MG63 (cell line): ENCODE results near the gene KCNQ2. TPM values are rescaled to one million over a fixed set of nuclear protein-coding genes. Genes with fewer than 3 reads are reported as not detected.

Experiments
- DNase-seq: peaks from one replicate; pipeline ENCODE4 v3.0.0-alpha.2; 2020
- H3K27me3 ChIP-seq: fragments of 250-450 bp; sonication (Bioruptor Pico); 2 replicates; pipeline ENCODE4 v1.5.1; 2020; ENCODE audit warnings: mild to moderate bottlenecking, moderate library complexity
- H3K36me3 ChIP-seq: fragments of 250-450 bp; sonication (Bioruptor Pico); 2 replicates; pipeline ENCODE4 v1.5.1; 2020; ENCODE audit warnings: mild to moderate bottlenecking, moderate library complexity
- H3K4me3 ChIP-seq: fragments of 250-450 bp; sonication (Bioruptor Pico); 2 replicates; pipeline ENCODE4 v1.5.1; 2020; ENCODE audit warnings: mild to moderate bottlenecking, moderate library complexity
- H3K9me3 ChIP-seq: fragments of 250-450 bp; sonication (Bioruptor Pico); 2 replicates; pipeline ENCODE4 v1.5.1; 2020; ENCODE audit warnings: mild to moderate bottlenecking, moderate library complexity
- total RNA-seq: library from RNA; depleted of rRNA; stranded (reverse); fragments of >200 nt; shearing (Covaris generic); gene quantifications from 2 replicates; pipeline ENCODE4 v1.2.3, GENCODE V29; 2014; ENCODE audit warnings: low replicate concordance

The KCNQ2 gene
- total RNA-seq, 1 experiment from 2014 or later = 0.92 TPM

DNA sequence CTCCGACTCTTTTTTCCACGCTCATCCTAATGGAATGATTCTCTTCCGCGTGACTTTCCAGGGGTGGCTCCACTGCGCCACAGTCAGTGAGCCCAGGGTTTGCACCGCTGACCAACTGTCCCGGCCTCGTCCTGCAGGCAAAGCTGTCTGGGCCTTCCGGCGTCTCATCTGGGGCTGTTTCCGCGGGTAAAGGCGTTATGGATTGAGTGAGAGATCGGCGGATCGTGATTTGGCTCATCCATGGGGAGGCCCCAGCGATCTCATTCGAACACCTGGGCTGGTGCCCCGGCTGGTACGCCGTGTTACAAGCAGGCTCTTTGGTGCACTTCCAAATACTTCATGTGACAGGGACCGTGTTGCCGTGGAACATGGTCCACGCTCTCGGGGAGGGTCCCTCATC, 47.8 kb downstream of the KCNQ2 start:
- no peak for DNase-seq
- H3K9me3 ChIP-seq = no peaks in the 10 kb centered on the region
- no peaks in the 10 kb centered on the region for H3K36me3 ChIP-seq
- no peak overlapping the region for H3K4me3 ChIP-seq
- peaks cover 54% of the 10 kb centered on the region for H3K27me3 ChIP-seq

DNA sequence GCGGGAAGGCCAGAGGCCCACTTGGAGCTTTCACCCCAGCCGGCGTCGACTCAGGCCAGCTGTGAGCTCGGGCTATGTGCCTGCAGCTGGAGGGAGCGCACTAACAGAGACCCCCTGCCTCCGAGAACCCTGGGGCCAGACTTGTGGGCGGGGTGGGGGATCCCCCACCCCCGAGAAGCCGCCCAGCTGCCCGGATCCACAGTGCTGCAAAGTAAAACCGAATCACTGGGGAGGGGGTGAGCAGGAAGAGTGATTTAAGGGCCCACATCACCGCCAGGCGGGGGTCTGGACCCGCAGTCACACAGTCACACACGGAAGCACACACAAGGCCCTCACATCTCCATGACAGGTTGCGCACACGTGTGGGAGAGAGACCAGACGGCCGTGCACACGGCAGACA, 48.7 kb downstream of the KCNQ2 start:
- no peak for DNase-seq
- no peaks in the 10 kb centered on the region for H3K36me3 ChIP-seq
- no peak overlapping the region for H3K4me3 ChIP-seq
- H3K9me3 ChIP-seq = no peaks in the 10 kb centered on the region
- H3K27me3 ChIP-seq = peaks cover 62% of the 10 kb centered on the region

DNA sequence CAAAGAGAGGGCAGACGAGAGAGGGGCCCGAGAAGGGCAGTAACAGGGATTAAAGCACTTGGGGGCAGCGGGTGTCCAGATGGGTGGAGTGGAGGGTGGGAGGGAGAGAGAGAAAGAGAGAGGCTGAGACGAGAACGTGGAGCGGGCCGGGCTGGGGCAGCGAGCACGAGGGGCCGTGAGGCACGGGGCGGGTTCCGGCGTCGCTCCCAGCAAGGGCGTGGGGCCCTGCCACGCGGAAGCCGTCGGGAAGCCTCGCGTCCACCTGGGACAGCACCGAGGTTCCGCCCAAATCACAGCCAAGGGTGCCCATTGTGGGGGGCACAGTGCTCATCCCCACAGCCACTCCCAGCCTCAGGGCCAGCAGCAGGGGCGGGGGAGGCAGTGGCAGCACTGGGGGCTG, 49.8 kb downstream of the KCNQ2 start:
- Histone ChIP-seq H3K27me3 (peaks cover 73% of the 10 kb centered on the region), H3K4me3 (no peak overlapping the region), H3K9me3 (no peaks in the 10 kb centered on the region), H3K36me3 (no peaks in the 10 kb centered on the region)
- DNase-seq = no peak

DNA sequence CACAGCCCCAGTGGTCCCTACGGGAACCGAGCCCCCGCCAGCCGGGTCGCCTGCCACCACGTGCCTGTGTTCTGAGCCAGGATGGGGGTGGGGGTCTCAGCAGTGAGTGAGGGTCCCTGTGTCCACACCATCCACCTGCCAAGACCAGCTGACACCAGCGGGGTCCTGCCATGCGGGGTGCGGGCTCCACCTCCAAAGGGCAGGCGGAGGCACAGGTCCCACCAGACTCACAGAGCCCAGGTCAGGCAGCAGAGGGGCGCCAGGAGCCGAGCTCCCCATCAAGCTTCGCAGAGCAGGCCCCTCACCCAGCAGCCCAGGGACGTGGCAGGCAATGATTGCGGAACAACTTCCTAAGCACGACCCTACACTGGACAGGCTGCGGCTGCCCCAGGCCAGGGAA, 50.5 kb downstream of the KCNQ2 start:
- H3K9me3 ChIP-seq = no peaks in the 10 kb centered on the region
- no peak overlapping the region for H3K4me3 ChIP-seq
- DNase-seq = no peak
- H3K36me3 ChIP-seq = no peaks in the 10 kb centered on the region
- H3K27me3 ChIP-seq = peaks cover 81% of the 10 kb centered on the region

- Histone ChIP-seq H3K4me3 (no peak overlapping the region), H3K36me3 (no peaks in the 10 kb centered on the region), H3K9me3 (no peaks in the 10 kb centered on the region), H3K27me3 (peaks cover 88% of the 10 kb centered on the region)
- DNase-seq = no peak
These were observed 51.3 kb downstream of the KCNQ2 start for GRCh38 chr20:63421094-63421692.

GRCh38 chr20:63420359-63421093, 51.9 kb downstream of the KCNQ2 start:
- no peaks in the 10 kb centered on the region for H3K36me3 ChIP-seq
- DNase-seq = no peak
- peaks cover 94% of the 10 kb centered on the region for H3K27me3 ChIP-seq
- H3K4me3 ChIP-seq = no peak overlapping the region
- H3K9me3 ChIP-seq = no peaks in the 10 kb centered on the region

DNA sequence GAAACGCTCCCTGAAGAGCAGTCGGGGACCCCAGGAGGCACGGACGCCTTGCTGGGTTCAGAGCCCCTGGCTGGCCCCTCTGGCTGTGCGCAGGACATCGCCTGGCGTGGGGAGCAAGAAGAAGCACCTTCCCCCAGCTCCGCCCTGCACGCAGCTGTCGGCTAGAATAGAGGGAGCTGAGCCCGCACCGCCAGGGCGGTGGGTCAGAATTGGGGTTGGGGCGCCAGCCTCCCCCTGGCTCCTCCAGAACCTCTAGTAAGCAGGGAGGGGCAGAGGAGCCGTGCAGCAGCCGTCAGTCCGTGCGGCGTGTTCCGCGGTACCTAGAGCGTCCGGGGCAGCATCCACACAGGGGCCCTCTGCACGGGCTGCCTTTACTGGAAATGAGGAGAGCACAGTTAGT, 53.2 kb downstream of the KCNQ2 start:
- Histone ChIP-seq H3K27me3 (peaks cover 86% of the 10 kb centered on the region), H3K36me3 (no peaks in the 10 kb centered on the region), H3K4me3 (no peak overlapping the region), H3K9me3 (no peaks in the 10 kb centered on the region)
- DNase-seq = no peak

GRCh38 chr20:63418617-63419016, 53.8 kb downstream of the KCNQ2 start:
- peaks cover 87% of the 10 kb centered on the region for H3K27me3 ChIP-seq
- H3K4me3 ChIP-seq = no peak overlapping the region
- no peaks in the 10 kb centered on the region for H3K9me3 ChIP-seq
- H3K36me3 ChIP-seq = no peaks in the 10 kb centered on the region
- no peak for DNase-seq

DNA sequence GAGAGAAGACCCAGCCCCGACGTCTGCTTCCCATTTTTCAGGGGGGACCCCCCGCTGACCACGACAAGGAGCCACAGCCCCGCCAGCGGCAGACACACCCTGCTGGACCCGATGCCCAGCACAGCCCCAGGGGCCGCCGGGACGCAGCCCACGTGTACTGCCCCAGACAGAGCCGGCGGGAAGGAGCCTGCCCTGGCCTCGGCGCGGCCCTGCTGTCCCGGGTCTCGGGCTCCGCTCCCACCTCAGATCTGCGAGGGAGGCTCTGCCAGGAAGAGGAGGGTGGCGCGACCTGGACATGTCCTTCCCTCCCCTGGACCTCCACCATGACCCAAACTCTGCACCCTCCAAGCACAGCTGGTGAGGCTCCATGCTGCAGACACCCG, 54.7 kb downstream of the KCNQ2 start:
- H3K36me3 ChIP-seq = no peaks in the 10 kb centered on the region
- H3K4me3 ChIP-seq = no peak overlapping the region
- peaks cover 79% of the 10 kb centered on the region for H3K27me3 ChIP-seq
- DNase-seq = no peak
- no peaks in the 10 kb centered on the region for H3K9me3 ChIP-seq

- H3K27me3 ChIP-seq = peaks cover 75% of the 10 kb centered on the region
These were observed 55.2 kb downstream of the KCNQ2 start for GRCh38 chr20:63417097-63417737.

GRCh38 chr20:63416631-63417030, 55.8 kb downstream of the KCNQ2 start:
- no peaks in the 10 kb centered on the region for H3K9me3 ChIP-seq
- DNase-seq = no peak
- H3K4me3 ChIP-seq = no peak overlapping the region
- peaks cover 69% of the 10 kb centered on the region for H3K27me3 ChIP-seq
- H3K36me3 ChIP-seq = no peaks in the 10 kb centered on the region

More at GRCh38 chr20:63417097-63417737, 55.2 kb downstream of the KCNQ2 start:
- no peaks in the 10 kb centered on the region for H3K9me3 ChIP-seq
- no peak for DNase-seq
- no peak overlapping the region for H3K4me3 ChIP-seq
- no peaks in the 10 kb centered on the region for H3K36me3 ChIP-seq

DNA sequence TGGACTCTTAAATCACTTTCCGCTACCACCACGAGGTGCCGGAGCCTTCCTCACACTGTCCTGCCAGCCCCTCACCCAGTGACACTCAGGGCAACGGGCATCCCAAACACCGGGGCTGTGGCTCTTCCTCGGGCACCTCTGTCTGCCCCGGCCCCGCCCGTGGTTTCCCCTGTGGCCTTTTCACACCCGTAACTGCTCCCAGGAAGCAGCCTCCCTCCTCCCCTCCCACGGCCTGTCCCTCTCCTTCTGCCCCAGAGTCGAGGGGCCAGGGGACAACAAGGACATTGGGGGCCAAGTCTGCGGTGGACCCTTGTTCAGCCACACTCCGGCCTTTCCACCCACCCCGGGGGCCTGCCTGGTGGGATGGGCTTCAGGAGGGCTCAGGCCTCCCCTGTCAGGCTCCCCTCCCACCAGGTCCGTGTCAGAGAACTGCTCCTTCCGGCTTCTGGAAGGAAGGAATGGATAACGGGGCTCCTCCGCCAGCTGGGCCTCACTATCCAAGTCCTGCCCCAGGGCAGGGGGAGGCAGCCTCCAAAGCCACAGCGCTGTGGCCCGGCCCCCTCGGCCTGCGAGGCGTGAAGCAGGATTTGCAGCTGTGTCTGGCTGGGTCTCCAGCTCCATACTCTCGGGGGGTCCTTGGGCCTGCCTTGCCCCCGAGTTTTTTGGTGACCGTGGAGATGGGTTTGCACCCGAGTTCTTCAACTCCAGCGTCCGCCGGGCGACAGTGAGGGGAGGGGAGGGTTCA, 56.6 kb downstream of the KCNQ2 start:
- Histone ChIP-seq H3K4me3 (no peak overlapping the region), H3K36me3 (no peaks in the 10 kb centered on the region), H3K9me3 (no peaks in the 10 kb centered on the region), H3K27me3 (peaks cover 61% of the 10 kb centered on the region)
- DNase-seq = no peak

- no peaks in the 10 kb centered on the region for H3K9me3 ChIP-seq
- no peaks in the 10 kb centered on the region for H3K36me3 ChIP-seq
- peaks cover 51% of the 10 kb centered on the region for H3K27me3 ChIP-seq
- DNase-seq = no peak
- H3K4me3 ChIP-seq = no peak overlapping the region
These were observed 57.6 kb downstream of the KCNQ2 start for GRCh38 chr20:63414720-63415430.

DNA sequence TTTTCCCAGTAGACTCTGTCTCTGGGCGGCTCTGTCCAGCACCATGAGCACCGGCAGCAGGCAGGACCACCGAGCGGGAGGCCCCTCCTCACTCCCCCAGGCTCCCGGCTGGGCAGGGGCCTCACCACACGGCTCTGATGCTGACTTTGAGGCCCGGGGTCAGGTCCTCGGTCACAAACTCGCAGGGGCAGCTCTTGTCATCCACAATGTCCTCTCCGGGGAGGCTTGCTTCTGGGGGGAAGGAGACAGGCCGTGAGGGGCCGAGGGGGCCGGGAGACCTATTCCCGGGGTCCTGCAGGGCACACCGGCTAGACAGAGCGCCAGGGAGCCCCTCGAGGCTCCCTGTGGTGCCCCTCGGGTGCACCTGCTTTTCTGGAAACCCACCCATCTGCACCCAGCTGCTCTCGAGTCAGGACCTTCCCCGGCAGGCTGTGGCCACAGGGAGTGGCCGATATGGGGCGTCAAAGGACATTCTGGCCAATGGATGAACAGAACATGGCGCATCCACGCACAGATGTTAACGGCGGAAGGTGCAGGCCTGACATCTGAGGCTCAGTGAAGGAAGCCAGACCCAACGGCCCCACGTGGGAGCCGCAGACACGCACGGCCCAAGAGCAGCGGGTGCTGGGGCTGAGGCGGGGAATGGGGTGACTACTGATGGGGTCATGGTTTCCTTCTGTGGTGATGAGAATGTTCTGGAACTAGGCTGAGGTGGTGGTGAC, 58.3 kb downstream of the KCNQ2 start:
- no peaks in the 10 kb centered on the region for H3K9me3 ChIP-seq
- peaks cover 44% of the 10 kb centered on the region for H3K27me3 ChIP-seq
- no peaks in the 10 kb centered on the region for H3K36me3 ChIP-seq
- H3K4me3 ChIP-seq = no peak overlapping the region
- no peak for DNase-seq

DNA sequence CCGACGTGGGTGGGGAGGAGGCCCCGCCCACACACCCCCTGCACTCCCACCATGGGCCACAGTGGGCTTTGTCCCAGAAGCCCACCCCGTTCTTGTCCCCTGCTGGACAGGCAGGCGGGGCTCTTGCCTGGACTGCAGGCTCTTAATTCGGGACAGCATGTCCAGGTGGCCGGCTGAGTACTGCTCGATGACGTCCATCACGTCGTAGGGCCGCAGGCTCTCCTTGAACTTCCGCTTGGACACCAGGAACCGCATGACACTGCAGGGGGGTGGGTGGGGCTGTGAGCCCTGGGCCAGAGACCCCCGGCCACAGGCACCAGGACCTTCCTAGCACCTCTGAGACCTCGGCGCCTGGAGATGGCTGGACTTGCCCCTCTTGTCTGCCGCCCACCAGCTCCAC, 59.1 kb downstream of the KCNQ2 start:
- no peak overlapping the region for H3K4me3 ChIP-seq
- H3K9me3 ChIP-seq = no peaks in the 10 kb centered on the region
- no peak for DNase-seq
- peaks cover 36% of the 10 kb centered on the region for H3K27me3 ChIP-seq
- no peaks in the 10 kb centered on the region for H3K36me3 ChIP-seq

DNA sequence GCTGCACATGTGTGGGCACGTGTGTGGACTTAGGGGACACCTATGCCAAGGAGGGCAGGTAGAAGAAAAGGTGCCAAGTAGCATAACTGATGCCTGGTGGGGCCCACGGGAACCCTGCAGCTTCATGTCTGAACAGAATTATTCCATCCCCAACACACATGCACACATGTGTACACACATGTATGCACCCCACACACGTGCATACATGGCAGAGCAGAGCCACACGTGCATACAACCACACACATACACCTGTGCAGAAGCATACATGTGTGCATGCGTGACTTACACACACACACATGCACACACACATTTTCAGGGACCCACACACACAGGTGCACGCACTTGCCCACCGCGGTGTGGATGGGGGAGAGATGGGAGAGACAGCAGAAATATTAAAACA, 59.6 kb downstream of the KCNQ2 start:
- no peaks in the 10 kb centered on the region for H3K9me3 ChIP-seq
- no peak overlapping the region for H3K4me3 ChIP-seq
- no peaks in the 10 kb centered on the region for H3K36me3 ChIP-seq
- no peak for DNase-seq
- H3K27me3 ChIP-seq = peaks cover 32% of the 10 kb centered on the region
